Measurements from ENCODE around the gene OTOG. TPM values are rescaled to one million over a fixed set of nuclear protein-coding genes. Genes with fewer than 3 reads are reported as not detected.

OTOG gene
- total and polyA plus RNA-seq, 9 donors = not detected

- H3K4me3 ChIP-seq = no peak overlapping the region
- H3K36me3 ChIP-seq = no peaks in the 10 kb centered on the region
- H3K27me3 ChIP-seq = no peaks in the 10 kb centered on the region
- WGBS, 3 donors = 86 to 90% (median 89%) methylated on average over 4 of the region's 4 CpGs
- DNase-seq = no peak
- no peaks in the 10 kb centered on the region for H3K4me1 ChIP-seq (ENCODE audit: insufficient read depth)
- no peaks in the 10 kb centered on the region for H3K9me3 ChIP-seq
- H3K27ac ChIP-seq = no peak overlapping the region
- TF ChIP-seq CTCF (IDR thresholded peaks at IDR 0.05) (no peak), POLR2A (IDR thresholded peaks at IDR 0.05) (no peak), EP300 (IDR thresholded peaks at IDR 0.05) (no peak)
- intact Hi-C loops (cut with DNase I) = no loop called here
Measured at GRCh38 chr11:17554487-17554886, 7.4 kb downstream of the OTOG start.

- Histone ChIP-seq H3K27ac (no peak overlapping the region), H3K9me3 (no peaks in the 10 kb centered on the region), H3K4me1 (ENCODE audit: insufficient read depth) (no peaks in the 10 kb centered on the region), H3K4me3 (no peak overlapping the region), H3K27me3 (no peaks in the 10 kb centered on the region), H3K36me3 (no peaks in the 10 kb centered on the region)
- WGBS, 3 donors = 90 to 91% (median 91%) methylated on average over 8 of the region's 8 CpGs
- no peak for TF ChIP-seq CTCF (IDR thresholded peaks at IDR 0.05)
- TF ChIP-seq EP300 (IDR thresholded peaks at IDR 0.05) = no peak
- no peak for TF ChIP-seq POLR2A (IDR thresholded peaks at IDR 0.05)
- DNase-seq = no peak
- intact Hi-C loops (cut with DNase I) = no loop called here
Measured at GRCh38 chr11:17556999-17557398, 9.9 kb downstream of the OTOG start.

GRCh38 chr11:17558025-17558780 is 11.1 kb downstream of the OTOG start:
- no peaks in the 10 kb centered on the region for H3K27me3 ChIP-seq
- intact Hi-C loops (cut with DNase I) = no loop called here
- H3K4me3 ChIP-seq = no peak overlapping the region
- no peaks in the 10 kb centered on the region for H3K4me1 ChIP-seq (ENCODE audit: insufficient read depth)
- H3K27ac ChIP-seq = no peak overlapping the region
- DNase-seq = no peak
- H3K36me3 ChIP-seq = no peaks in the 10 kb centered on the region
- no peak for TF ChIP-seq CTCF (IDR thresholded peaks at IDR 0.05)
- TF ChIP-seq POLR2A (IDR thresholded peaks at IDR 0.05) = no peak
- TF ChIP-seq EP300 (IDR thresholded peaks at IDR 0.05) = no peak
- no peaks in the 10 kb centered on the region for H3K9me3 ChIP-seq
- WGBS, 3 donors = 83 to 89% (median 86%) methylated on average over 15 of the region's 15 CpGs

- no peaks in the 10 kb centered on the region for H3K4me1 ChIP-seq (ENCODE audit: insufficient read depth)
- H3K9me3 ChIP-seq = no peaks in the 10 kb centered on the region
- H3K27ac ChIP-seq = no peak overlapping the region
- H3K27me3 ChIP-seq = no peaks in the 10 kb centered on the region
- no peak overlapping the region for H3K4me3 ChIP-seq
- DNase-seq = no peak
- TF ChIP-seq CTCF (IDR thresholded peaks at IDR 0.05) = no peak
- no peak for TF ChIP-seq POLR2A (IDR thresholded peaks at IDR 0.05)
- no peak for TF ChIP-seq EP300 (IDR thresholded peaks at IDR 0.05)
- intact Hi-C loops (cut with DNase I) = no loop called here
- 78 to 81% (median 80%) methylated on average over 9 of the region's 9 CpGs for WGBS, 3 donors
- no peaks in the 10 kb centered on the region for H3K36me3 ChIP-seq
Measured at GRCh38 chr11:17558916-17559315, 11.9 kb downstream of the OTOG start.

Data from ovary (tissue), 9 donors.